HepG2 (cell line): ENCODE data around the gene SCFD2. TPM values are rescaled to one million over a fixed set of nuclear protein-coding genes. Genes with fewer than 3 reads are reported as not detected.

Experiments used
- HNF4G ChIP-seq, 2 experiments: sonication (generic) in 1 of 2; formaldehyde crosslinking in 1 of 2; IDR thresholded peaks; 2 replicates each; pipeline versions ENCODE4 v1.4.0 to v1.6.1; 2011 to 2020; ENCODE audit warnings: borderline replicate concordance in 2 of 2, low read depth in 2 of 2, mild to moderate bottlenecking in 2 of 2, low read length in 1 of 2, missing genetic modification reagents in 1 of 2, moderate library complexity in 1 of 2
- MAF1 ChIP-seq: sonication (generic); formaldehyde crosslinking; IDR thresholded peaks from 2 replicates; pipeline ENCODE4 v1.5.0; 2020; ENCODE audit warnings: missing genetic modification reagents, borderline replicate concordance
- STAT5B ChIP-seq: sonication (generic); formaldehyde crosslinking; IDR thresholded peaks from 2 replicates; pipeline ENCODE4 v1.4.0; 2020; ENCODE audit warnings: missing genetic modification reagents
- ZNF292 ChIP-seq: sonication (generic); formaldehyde crosslinking; IDR thresholded peaks from 2 replicates; pipeline ENCODE4 v1.8.1; 2022; ENCODE audit warnings: mild to moderate bottlenecking, low read depth, missing genetic modification reagents, borderline replicate concordance
- ZNF441 ChIP-seq: sonication (generic); formaldehyde crosslinking; IDR thresholded peaks from 2 replicates; pipeline ENCODE4 v1.7.0; 2021; ENCODE audit warnings: missing genetic modification reagents, borderline replicate concordance
- ZNF766 ChIP-seq: sonication (generic); formaldehyde crosslinking; IDR thresholded peaks from 2 replicates; pipeline ENCODE4 v1.5.0; 2020; ENCODE audit warnings: missing genetic modification reagents, borderline replicate concordance
- ZSCAN12 ChIP-seq: sonication (generic); formaldehyde crosslinking; IDR thresholded peaks from 2 replicates; pipeline ENCODE4 v1.9.0; 2021; ENCODE audit warnings: mild to moderate bottlenecking, missing genetic modification reagents
- polyA plus RNA-seq, 8 experiments: library from polyadenylated mRNA; depleted of rRNA in 3 of 8; stranded (reverse) in 7 of 8; unstranded in 1 of 8; fragments of >200 nt; fragmentation: Illumina TruSeq in 4 of 8; extraction: Trizol in 4 of 8; gene quantifications; 2 replicates each; pipeline versions ENCODE4 v1.2.1 to v1.2.3, GENCODE V29; 2011 to 2016; ENCODE audit warnings: low read depth in 4 of 8, missing spikeins in 1 of 8, mixed read lengths in 1 of 8; ENCODE audit not compliant: insufficient read depth in 1 of 8
- total RNA-seq, 5 experiments: library from RNA; depleted of rRNA; stranded (reverse); fragments of >200 nt; fragmentation: Illumina TruSeq; extraction: Trizol; gene quantifications; 2 replicates each; pipeline ENCODE4 v1.2.3, GENCODE V29; 2016; ENCODE audit warnings: low read depth in 1 of 5
- TF ChIP-seq, protein P1 (sequence below), 2 experiments: sonication (generic) in 1 of 2; formaldehyde crosslinking in 1 of 2; IDR thresholded peaks; 2 replicates each; pipeline versions ENCODE4 v1.6.1 to v1.9.0; 2014 to 2022; ENCODE audit warnings: antibody characterized with exemption in 1 of 2, borderline replicate concordance in 1 of 2, inconsistent platforms in 1 of 2, low read depth in 1 of 2, missing genetic modification reagents in 1 of 2
- TF ChIP-seq, protein P2 (sequence below): sonication (generic); formaldehyde crosslinking; IDR thresholded peaks from 2 replicates; pipeline ENCODE4 v1.4.0; 2020; ENCODE audit warnings: missing genetic modification reagents
- TF ChIP-seq, protein P3 (sequence below): sonication (generic); formaldehyde crosslinking; IDR thresholded peaks from 2 replicates; pipeline ENCODE4 v1.4.0; 2020; ENCODE audit warnings: missing genetic modification reagents, borderline replicate concordance
- TF ChIP-seq, protein P4 (sequence below): IDR thresholded peaks from 2 replicates; pipeline ENCODE4 v1.6.1; 2016

SCFD2 gene
- total and polyA plus RNA-seq, 2 of the 13 experiments (the other 11 are each of a cell fraction or from before 2014, with no cell fraction given) = 4.6 to 15.6 TPM

DNA sequence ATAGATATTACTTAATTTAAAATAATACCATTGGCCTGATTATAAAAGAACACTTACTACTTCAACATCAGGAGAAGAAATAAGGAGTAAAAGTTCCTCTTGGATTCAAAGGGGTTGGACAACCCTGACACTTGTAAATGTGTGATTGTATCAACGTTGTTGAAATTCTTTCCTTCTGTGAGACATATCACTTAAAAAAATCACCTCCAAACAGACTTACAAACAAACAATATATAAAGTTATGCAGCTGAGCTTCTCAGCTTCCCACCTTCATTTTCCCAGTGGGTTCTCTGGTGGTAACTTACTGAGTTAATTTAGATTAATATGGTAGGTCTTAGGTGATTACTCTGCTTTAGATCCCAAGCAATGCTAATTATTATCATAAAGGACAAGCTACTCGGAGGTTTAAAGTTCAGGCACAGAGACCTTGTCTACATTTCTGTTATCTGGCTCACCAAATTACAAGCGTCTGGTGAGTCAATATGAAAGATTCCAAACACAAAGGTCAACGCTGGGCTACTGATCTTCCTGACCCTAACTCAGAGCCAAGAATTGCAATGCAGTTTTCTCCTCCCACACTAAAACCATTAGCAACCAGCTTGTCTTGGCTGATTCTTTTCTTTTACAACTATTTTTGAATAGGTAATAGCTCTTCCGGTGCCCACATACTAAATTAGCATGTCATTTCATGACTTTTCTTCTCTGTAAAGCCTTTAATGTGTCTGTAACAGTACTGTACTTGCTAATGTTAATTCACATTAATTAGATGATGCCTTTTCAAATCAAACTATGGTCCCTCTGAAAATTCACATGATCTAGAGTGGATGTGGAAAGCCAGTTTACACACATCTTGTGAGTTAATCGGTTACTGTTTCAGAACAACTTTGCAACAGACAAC lies 346.1 kb downstream of the SCFD2 start (continued):
- TF ChIP-seq, protein P1, sequence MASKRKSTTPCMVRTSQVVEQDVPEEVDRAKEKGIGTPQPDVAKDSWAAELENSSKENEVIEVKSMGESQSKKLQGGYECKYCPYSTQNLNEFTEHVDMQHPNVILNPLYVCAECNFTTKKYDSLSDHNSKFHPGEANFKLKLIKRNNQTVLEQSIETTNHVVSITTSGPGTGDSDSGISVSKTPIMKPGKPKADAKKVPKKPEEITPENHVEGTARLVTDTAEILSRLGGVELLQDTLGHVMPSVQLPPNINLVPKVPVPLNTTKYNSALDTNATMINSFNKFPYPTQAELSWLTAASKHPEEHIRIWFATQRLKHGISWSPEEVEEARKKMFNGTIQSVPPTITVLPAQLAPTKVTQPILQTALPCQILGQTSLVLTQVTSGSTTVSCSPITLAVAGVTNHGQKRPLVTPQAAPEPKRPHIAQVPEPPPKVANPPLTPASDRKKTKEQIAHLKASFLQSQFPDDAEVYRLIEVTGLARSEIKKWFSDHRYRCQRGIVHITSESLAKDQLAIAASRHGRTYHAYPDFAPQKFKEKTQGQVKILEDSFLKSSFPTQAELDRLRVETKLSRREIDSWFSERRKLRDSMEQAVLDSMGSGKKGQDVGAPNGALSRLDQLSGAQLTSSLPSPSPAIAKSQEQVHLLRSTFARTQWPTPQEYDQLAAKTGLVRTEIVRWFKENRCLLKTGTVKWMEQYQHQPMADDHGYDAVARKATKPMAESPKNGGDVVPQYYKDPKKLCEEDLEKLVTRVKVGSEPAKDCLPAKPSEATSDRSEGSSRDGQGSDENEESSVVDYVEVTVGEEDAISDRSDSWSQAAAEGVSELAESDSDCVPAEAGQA (IDR thresholded peaks at IDR 0.05; ENCODE audit: low read depth) = no peak
- TF ChIP-seq, protein P1 (CRISPR knock-in tag; IDR thresholded peaks at IDR 0.05; ENCODE audit: borderline replicate concordance) = no peak
- TF ChIP-seq HNF4G (IDR thresholded peaks at IDR 0.05; ENCODE audit: borderline replicate concordance, low read depth, low read length) (peak; percentile 82; the same call in 1 of the 2 replicates), HNF4G (CRISPR knock-in tag; IDR thresholded peaks at IDR 0.05; ENCODE audit: borderline replicate concordance, low read depth) (peak; percentile 61; the same call in 1 of the 2 replicates), MAF1 (CRISPR knock-in tag) (no peak), ZNF766 (no peak), ZNF441 (CRISPR knock-in tag) (no peak), ZSCAN12 (no peak), STAT5B (CRISPR knock-in tag) (no peak), ZNF292 (peak; percentile 69; the same call in 1 of the 2 replicates)
- TF ChIP-seq, protein P2, sequence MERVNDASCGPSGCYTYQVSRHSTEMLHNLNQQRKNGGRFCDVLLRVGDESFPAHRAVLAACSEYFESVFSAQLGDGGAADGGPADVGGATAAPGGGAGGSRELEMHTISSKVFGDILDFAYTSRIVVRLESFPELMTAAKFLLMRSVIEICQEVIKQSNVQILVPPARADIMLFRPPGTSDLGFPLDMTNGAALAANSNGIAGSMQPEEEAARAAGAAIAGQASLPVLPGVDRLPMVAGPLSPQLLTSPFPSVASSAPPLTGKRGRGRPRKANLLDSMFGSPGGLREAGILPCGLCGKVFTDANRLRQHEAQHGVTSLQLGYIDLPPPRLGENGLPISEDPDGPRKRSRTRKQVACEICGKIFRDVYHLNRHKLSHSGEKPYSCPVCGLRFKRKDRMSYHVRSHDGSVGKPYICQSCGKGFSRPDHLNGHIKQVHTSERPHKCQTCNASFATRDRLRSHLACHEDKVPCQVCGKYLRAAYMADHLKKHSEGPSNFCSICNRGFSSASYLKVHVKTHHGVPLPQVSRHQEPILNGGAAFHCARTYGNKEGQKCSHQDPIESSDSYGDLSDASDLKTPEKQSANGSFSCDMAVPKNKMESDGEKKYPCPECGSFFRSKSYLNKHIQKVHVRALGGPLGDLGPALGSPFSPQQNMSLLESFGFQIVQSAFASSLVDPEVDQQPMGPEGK = no peak
- TF ChIP-seq, protein P3, sequence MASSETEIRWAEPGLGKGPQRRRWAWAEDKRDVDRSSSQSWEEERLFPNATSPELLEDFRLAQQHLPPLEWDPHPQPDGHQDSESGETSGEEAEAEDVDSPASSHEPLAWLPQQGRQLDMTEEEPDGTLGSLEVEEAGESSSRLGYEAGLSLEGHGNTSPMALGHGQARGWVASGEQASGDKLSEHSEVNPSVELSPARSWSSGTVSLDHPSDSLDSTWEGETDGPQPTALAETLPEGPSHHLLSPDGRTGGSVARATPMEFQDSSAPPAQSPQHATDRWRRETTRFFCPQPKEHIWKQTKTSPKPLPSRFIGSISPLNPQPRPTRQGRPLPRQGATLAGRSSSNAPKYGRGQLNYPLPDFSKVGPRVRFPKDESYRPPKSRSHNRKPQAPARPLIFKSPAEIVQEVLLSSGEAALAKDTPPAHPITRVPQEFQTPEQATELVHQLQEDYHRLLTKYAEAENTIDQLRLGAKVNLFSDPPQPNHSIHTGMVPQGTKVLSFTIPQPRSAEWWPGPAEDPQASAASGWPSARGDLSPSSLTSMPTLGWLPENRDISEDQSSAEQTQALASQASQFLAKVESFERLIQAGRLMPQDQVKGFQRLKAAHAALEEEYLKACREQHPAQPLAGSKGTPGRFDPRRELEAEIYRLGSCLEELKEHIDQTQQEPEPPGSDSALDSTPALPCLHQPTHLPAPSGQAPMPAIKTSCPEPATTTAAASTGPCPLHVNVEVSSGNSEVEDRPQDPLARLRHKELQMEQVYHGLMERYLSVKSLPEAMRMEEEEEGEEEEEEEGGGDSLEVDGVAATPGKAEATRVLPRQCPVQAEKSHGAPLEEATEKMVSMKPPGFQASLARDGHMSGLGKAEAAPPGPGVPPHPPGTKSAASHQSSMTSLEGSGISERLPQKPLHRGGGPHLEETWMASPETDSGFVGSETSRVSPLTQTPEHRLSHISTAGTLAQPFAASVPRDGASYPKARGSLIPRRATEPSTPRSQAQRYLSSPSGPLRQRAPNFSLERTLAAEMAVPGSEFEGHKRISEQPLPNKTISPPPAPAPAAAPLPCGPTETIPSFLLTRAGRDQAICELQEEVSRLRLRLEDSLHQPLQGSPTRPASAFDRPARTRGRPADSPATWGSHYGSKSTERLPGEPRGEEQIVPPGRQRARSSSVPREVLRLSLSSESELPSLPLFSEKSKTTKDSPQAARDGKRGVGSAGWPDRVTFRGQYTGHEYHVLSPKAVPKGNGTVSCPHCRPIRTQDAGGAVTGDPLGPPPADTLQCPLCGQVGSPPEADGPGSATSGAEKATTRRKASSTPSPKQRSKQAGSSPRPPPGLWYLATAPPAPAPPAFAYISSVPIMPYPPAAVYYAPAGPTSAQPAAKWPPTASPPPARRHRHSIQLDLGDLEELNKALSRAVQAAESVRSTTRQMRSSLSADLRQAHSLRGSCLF (CRISPR knock-in tag) = no peak
- TF ChIP-seq, protein P4, sequence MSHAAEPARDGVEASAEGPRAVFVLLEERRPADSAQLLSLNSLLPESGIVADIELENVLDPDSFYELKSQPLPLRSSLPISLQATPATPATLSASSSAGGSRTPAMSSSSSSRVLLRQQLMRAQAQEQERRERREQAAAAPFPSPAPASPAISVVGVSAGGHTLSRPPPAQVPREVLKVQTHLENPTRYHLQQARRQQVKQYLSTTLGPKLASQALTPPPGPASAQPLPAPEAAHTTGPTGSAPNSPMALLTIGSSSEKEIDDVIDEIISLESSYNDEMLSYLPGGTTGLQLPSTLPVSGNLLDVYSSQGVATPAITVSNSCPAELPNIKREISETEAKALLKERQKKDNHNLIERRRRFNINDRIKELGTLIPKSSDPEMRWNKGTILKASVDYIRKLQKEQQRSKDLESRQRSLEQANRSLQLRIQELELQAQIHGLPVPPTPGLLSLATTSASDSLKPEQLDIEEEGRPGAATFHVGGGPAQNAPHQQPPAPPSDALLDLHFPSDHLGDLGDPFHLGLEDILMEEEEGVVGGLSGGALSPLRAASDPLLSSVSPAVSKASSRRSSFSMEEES (CRISPR knock-in tag) = no peak
